ENCODE results near the gene TIE1. TPM values are rescaled to one million over a fixed set of nuclear protein-coding genes. Genes with fewer than 3 reads are reported as not detected.

Gene TIE1
- total and polyA plus RNA-seq, 9 of the 15 experiments (the other 6 are each of a cell fraction or from before 2014, with no cell fraction given): 0.07 to 0.49 (median 0.14) TPM; not detected in 4

DNA sequence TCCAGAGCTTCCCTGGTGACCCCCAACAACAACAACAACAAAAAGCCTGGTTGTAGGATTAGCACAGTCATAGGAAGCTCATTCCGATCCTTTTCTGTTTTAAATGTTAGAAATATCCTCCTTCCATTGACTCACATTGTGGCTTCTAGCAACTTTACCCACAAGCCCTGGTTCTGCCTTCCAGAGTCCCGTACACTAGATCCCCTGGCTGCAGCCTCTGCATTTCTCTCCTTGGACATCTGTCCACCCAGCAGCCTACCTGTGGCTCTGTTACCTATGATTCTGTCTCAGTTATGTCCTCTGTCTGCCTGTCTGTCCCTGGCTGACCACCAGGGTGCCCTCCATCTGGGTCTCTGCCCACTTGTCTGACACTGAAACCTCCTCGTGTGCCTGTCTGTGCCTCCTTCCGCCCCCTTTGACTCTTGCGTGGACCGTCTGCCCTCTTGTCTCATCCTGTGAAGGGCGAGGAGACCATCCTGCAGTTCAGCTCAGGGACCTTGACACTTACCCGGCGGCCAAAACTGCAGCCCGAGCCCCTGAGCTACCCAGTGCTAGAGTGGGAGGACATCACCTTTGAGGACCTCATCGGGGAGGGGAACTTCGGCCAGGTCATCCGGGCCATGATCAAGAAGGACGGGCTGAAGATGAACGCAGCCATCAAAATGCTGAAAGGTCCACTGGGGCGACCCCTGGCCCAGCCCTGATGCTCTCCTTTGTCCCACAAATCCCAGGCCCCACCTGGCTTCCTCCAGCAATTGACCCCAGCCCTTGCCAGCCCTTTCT is 16.1 kb downstream of the TIE1 start (continued):
- TF ChIP-seq SAFB (IDR thresholded peaks at IDR 0.05; ENCODE audit: borderline replicate concordance, low read depth, low read length): no peak
- no peak for TF ChIP-seq ZFP36 (IDR thresholded peaks at IDR 0.05; ENCODE audit: low read depth, low read length, partially characterized antibody)
- peak in 2 of 3 experiments; percentile 38 to 57; a peak in 5 of 6 replicates for TF ChIP-seq CTCF (IDR thresholded peaks at IDR 0.05 in 2 of 3, conservative IDR thresholded peaks at IDR 0.05 in 1 of 3; ENCODE audit: insufficient read depth in 2 of 3, low read depth in 1 of 3, low read length in 3 of 3)
- no peak for TF ChIP-seq ZNF224 (CRISPR knock-in tag; IDR thresholded peaks at IDR 0.05)

DNA sequence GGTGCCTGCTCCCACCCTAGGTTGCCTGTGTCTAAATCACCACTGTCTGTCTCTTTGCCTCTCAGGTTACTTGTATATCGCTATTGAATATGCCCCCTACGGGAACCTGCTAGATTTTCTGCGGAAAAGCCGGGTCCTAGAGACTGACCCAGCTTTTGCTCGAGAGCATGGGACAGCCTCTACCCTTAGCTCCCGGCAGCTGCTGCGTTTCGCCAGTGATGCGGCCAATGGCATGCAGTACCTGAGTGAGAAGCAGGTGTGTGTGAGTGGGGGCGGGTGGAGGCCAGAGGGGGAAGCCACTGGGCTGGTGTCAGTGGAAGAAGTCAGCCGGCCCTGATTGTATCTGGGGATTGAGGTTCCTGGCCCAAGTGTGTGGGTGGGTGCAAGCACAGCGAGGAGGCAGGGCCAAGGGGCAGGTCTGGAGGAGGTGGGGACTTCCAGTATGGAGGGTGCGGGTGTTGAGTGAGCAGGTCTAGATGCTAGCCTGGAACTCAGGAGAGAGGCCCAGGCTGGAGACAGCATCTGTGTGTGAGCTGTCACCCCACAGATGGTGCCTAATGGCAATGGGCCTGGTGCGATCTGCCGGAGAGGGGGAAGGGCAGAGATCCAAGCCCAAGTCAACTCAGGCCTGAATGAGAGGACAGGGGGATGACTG is 17.2 kb downstream of the TIE1 start:
- CTCF ChIA-PET (ENCODE audit: low intra/inter-chr PET ratio): no interaction called here
- in situ Hi-C loops (cut with MboI) (no loop called here), intact Hi-C loops (cut with micrococcal nuclease) (no loop called here)
- Histone ChIP-seq H3K36me3 (ENCODE audit: control insufficient read depth, insufficient read depth, low read length) (no peaks in the 10 kb centered on the region), H3K27me3 (ENCODE audit: control insufficient read depth in 2 of 2, insufficient read depth in 2 of 2, low read length in 2 of 2) (peaks cover 6 to 21% of the 10 kb centered on the region in 2 experiments; a peak in 3 of 5 replicates), H3K9me3 (replicated peaks; ENCODE audit: control insufficient read depth, insufficient read depth, low read depth, low read length) (no peaks in the 10 kb centered on the region), H3K9me1 (ENCODE audit: control insufficient read depth, insufficient read depth, low read length) (no peaks in the 10 kb centered on the region), H3K79me2 (ENCODE audit: control insufficient read depth, insufficient read depth, low read length) (no peaks in the 10 kb centered on the region), H2AFZ (ENCODE audit: low read depth, low read length) (no peak overlapping the region), H4K20me1 (replicated peaks; ENCODE audit: control insufficient read depth, insufficient read depth, low read length) (peaks cover 8% of the 10 kb centered on the region; the same call in 1 of the 2 replicates), H3K9ac (ENCODE audit: insufficient read depth in 1 of 2, low read depth in 2 of 2, low read length in 2 of 2) (peak overlapping the region in 1 of 2 experiments; percentile 77; a peak in 1 of 4 replicates), H3K4me2 (ENCODE audit: insufficient read depth, low read length) (no peak overlapping the region), H3K4me1 (replicated peaks in 1 of 2; ENCODE audit: control insufficient read depth in 2 of 2, insufficient read depth in 2 of 2, low read length in 2 of 2) (peaks cover 3 to 14% of the 10 kb centered on the region in 2 experiments; a peak in 3 of 5 replicates), H3K4me3 (no peak overlapping the region), H3K27ac (ENCODE audit: extremely low read depth, low read depth, low read length) (no peak overlapping the region)
- POLR2A ChIA-PET: no interaction called here
- ATAC-seq: peak; percentile 42
- peak; percentile 44 to 59 (median 56) for DNase-seq (ENCODE audit: extremely low read depth in 1 of 4, low spot score in 3 of 4)
- no TSS peak for BruUV-seq (replicated peaks)
- FAIRE-seq: no peak
- WGBS (ENCODE audit: insufficient coverage, low coverage, missing lambda C conversion rate): 35% methylated on average over 15 of the region's 15 CpGs
- TF ChIP-seq ZNF449 (CRISPR knock-in tag; IDR thresholded peaks at IDR 0.05) (no peak), ZNF444 (CRISPR knock-in tag; IDR thresholded peaks at IDR 0.05) (no peak), TFAP4 (CRISPR knock-in tag; IDR thresholded peaks at IDR 0.05; ENCODE audit: borderline replicate concordance) (0 out of 2 replicates have a peak, but pooled peaks have one; percentile 16), HNRNPUL1 (IDR thresholded peaks at IDR 0.05; ENCODE audit: low read length) (no peak), HMG20A (CRISPR knock-in tag; conservative IDR thresholded peaks at IDR 0.05) (no peak), EGR1 (conservative IDR thresholded peaks at IDR 0.05) (peak; percentile 91), NRF1 (conservative IDR thresholded peaks at IDR 0.05 in 1 of 2, IDR thresholded peaks at IDR 0.05 in 1 of 2) (no peak)
